PC-9 (cell line): ENCODE data around the gene TOPAZ1. TPM values are rescaled to one million over a fixed set of nuclear protein-coding genes. Genes with fewer than 3 reads are reported as not detected.
A peak's percentile ranks its signal among the peaks of the same experiment; 100 is the strongest.

Experiments used
- BruUV-seq: library from RNA; stranded (reverse); fragments of 400-500 nt; replicated peaks from 2 replicates; lab custom pipeline; 2021; lab: Mats Ljungman, UMichigan
- CTCF ChIA-PET: fragments of 300-600 bp; sonication (Branson Sonifier 250); formaldehyde crosslinking; loops from one replicate; lab custom pipeline; 2022; ENCODE audit warnings: antibody characterized with exemption; lab: Charles Lee
- POLR2A ChIA-PET: fragments of 300-600 bp; sonication (Branson Sonifier 250); formaldehyde crosslinking; loops from one replicate; lab custom pipeline; 2022; ENCODE audit warnings: antibody characterized with exemption; ENCODE audit not compliant: unreplicated experiment; lab: Charles Lee
- DNase-seq, 2 experiments: peaks; one replicate each; pipeline versions ENCODE4 v3.0.0 to v3.0.0-alpha.2; 2015 to 2022; ENCODE audit warnings: mixed read lengths in 1 of 2
- H2AFZ ChIP-seq: fragments of 200-600 bp; sonication (generic); 2 replicates; pipeline ENCODE4 v1.8.1; 2017; ENCODE audit warnings: antibody characterized with exemption
- H3F3A ChIP-seq: fragments of 200-600 bp; sonication (generic); 2 replicates; pipeline ENCODE4 v1.8.1; 2017; ENCODE audit warnings: antibody characterized with exemption, mild to moderate bottlenecking, low read depth; ENCODE audit not compliant: insufficient read depth
- H3K27ac ChIP-seq: fragments of 200-600 bp; sonication (generic); 2 replicates; pipeline ENCODE4 v1.6.1; 2016; ENCODE audit warnings: mixed run types
- H3K27me3 ChIP-seq: fragments of 200-600 bp; sonication (generic); 2 replicates; pipeline ENCODE4 v1.6.1; 2016; ENCODE audit warnings: low read depth, mixed run types; ENCODE audit not compliant: insufficient read depth
- H3K36me3 ChIP-seq: fragments of 200-600 bp; sonication (generic); 2 replicates; pipeline ENCODE4 v1.6.1; 2016; ENCODE audit warnings: low read depth, mixed run types
- H3K4me1 ChIP-seq: fragments of 200-600 bp; sonication (generic); replicated peaks from 2 replicates; pipeline ENCODE4 v1.6.1; 2016; ENCODE audit warnings: mixed run types; ENCODE audit not compliant: insufficient read depth
- H3K4me2 ChIP-seq: fragments of 200-600 bp; sonication (generic); 2 replicates; pipeline ENCODE4 v1.6.1; 2017; ENCODE audit warnings: mixed run types
- H3K4me3 ChIP-seq: fragments of 200-600 bp; sonication (generic); 2 replicates; pipeline ENCODE4 v1.6.1; 2016; ENCODE audit warnings: mixed run types
- H3K79me2 ChIP-seq: fragments of 200-600 bp; sonication (generic); 2 replicates; pipeline ENCODE4 v1.6.1; 2017; ENCODE audit warnings: low read depth, mixed run types
- H3K9me2 ChIP-seq: fragments of 200-600 bp; sonication (generic); 2 replicates; pipeline ENCODE4 v1.8.1; 2017; ENCODE audit warnings: mild to moderate bottlenecking; ENCODE audit not compliant: insufficient read depth
- H3K9me3 ChIP-seq: fragments of 200-600 bp; sonication (generic); 2 replicates; pipeline ENCODE4 v1.8.1; 2016; ENCODE audit warnings: low read depth; ENCODE audit not compliant: insufficient read depth
- H4K20me1 ChIP-seq: fragments of 200-600 bp; sonication (generic); 2 replicates; pipeline ENCODE4 v1.8.1; 2017; ENCODE audit not compliant: insufficient read depth
- EZH2 ChIP-seq: fragments of 200-600 bp; sonication (generic); IDR thresholded peaks from 2 replicates; pipeline ENCODE4 v1.8.0; 2017; ENCODE audit warnings: antibody characterized with exemption, low read depth
- intact Hi-C: fragments of 100-400 bp; cut with micrococcal nuclease; formaldehyde crosslinking; loops from one replicate; pipeline ENCODE4 v1.10.0; 2022; ENCODE audit not compliant: unreplicated experiment
- total RNA-seq: library from RNA; stranded (reverse); gene quantifications from 2 replicates; pipeline ENCODE4 v1.2.3, GENCODE V29; 2021
- TF ChIP-seq, protein P1 (sequence below): fragments of 200-600 bp; sonication (generic); conservative IDR thresholded peaks from 2 replicates; pipeline ENCODE4 v1.6.1; 2017; ENCODE audit warnings: mixed run types, antibody characterized with exemption, mild to moderate bottlenecking, moderate library complexity

TOPAZ1 gene
- total RNA-seq, 1 experiment from 2014 or later: not detected

DNA sequence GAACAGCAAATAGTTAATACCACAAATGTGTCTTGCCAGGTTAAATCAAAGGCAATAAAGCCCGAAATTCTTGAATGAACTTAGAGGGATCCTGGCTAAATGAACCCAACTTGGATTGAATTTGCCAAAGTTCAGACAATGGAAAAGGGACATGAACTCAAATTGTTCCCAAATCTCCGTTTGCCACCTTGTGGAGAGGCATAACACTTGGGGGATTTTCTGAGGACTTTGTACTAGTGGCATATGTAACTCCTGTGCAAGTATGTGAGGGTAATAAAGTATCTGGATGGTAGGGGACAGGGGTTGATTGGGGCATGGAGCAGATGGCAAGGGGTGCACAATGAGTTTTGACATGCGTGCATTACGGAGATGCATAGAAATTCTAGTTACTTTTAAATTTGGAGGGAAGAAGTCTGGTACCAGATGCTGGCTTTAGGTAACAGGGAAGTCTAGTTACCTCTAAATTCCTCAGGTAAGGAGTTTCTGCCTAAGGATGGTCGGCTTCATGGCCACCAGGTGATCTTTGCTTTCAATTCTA, 95.6 kb downstream of the TOPAZ1 start:
- Histone ChIP-seq H3K36me3 (no peaks in the 10 kb centered on the region), H2AFZ (peak overlapping the region; percentile 92), H3K27ac (peak overlapping the region; percentile 63; the same call in 1 of the 2 replicates), H3K9me2 (no peaks in the 10 kb centered on the region), H3F3A (no peaks in the 10 kb centered on the region), H3K4me1 (peaks cover 19% of the 10 kb centered on the region), H3K9me3 (no peaks in the 10 kb centered on the region), H3K4me3 (peak overlapping the region; percentile 69), H4K20me1 (no peaks in the 10 kb centered on the region), H3K27me3 (no peaks in the 10 kb centered on the region), H3K4me2 (peak overlapping the region; percentile 95), H3K79me2 (peaks cover 20% of the 10 kb centered on the region)
- peak in 1 of 2 experiments; percentile 12 for DNase-seq
- TF ChIP-seq EZH2: no peak
- TF ChIP-seq, protein P1, sequence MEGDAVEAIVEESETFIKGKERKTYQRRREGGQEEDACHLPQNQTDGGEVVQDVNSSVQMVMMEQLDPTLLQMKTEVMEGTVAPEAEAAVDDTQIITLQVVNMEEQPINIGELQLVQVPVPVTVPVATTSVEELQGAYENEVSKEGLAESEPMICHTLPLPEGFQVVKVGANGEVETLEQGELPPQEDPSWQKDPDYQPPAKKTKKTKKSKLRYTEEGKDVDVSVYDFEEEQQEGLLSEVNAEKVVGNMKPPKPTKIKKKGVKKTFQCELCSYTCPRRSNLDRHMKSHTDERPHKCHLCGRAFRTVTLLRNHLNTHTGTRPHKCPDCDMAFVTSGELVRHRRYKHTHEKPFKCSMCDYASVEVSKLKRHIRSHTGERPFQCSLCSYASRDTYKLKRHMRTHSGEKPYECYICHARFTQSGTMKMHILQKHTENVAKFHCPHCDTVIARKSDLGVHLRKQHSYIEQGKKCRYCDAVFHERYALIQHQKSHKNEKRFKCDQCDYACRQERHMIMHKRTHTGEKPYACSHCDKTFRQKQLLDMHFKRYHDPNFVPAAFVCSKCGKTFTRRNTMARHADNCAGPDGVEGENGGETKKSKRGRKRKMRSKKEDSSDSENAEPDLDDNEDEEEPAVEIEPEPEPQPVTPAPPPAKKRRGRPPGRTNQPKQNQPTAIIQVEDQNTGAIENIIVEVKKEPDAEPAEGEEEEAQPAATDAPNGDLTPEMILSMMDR: 0 out of 2 replicates have a peak, but pooled peaks have one; percentile 21
- ChIA-PET CTCF (no interaction called here), POLR2A (interaction anchor here (0.6 kb wide), 1 partner anchor 1175 kb away, joined by 3 read pairs; no protein-coding TSS in a partner anchor)
- TSS peak; percentile 81 for BruUV-seq
- intact Hi-C loops: loop anchor here (5.0 to 10.0 kb wide), 2 partner anchors 140 to 793 kb away; partner anchors contain the start of gene ZNF445

DNA sequence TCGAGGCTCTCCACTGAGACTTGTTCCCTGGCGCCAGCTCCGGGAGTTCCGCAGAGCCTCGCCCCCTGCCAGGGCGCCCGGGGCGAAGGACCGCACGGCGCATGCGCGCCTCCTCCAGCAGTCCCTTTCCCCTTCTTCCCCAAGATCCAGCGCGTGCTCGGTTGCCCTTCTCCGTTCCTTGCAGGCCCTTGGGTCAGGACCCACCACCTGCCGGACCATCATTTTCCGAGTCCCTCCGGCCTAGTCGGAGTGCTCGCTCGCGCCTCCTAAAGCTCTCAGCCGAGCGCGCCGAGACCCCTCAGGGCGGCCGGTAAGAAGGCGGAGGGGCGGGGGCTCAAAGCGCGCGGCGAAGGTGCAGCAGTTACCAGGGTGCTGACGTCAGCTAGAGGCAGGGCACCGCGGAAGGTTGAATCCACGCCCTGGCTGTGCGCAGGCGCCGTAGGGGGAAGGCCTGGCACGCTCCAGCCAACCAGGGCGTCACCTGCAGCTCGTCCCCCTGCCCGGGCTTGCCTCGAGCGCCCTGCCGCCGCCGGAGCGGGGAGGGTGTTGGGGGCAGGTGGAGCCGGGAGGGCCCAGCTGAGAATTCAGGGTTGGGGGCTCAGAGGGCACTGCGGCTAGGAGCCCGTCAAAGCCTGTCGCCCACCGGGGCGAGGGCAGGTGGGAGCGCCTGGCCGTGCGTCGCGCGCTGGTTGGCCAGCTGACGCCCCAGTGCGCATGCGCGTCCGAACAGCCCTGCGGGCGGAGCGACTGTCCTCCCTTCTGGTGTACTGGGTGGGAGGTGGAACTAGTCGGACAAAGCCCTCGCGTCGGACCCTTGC, 96.5 kb downstream of the TOPAZ1 start, which contains the start of gene TCAIM:
TCAIM (plus strand) TSS at position 757 of the 818 bp plus-strand sequence. CDS start 16,017 bp downstream, outside the sequence.
- no peaks in the 10 kb centered on the region for H3K9me2 ChIP-seq
- H3K27me3 ChIP-seq: no peaks in the 10 kb centered on the region
- peaks cover 20% of the 10 kb centered on the region for H3K79me2 ChIP-seq
- DNase-seq: peak; percentile 88 to 98
- intact Hi-C loops: loop anchor here (5.0 to 10.0 kb wide), 2 partner anchors 139 to 793 kb away; partner anchors contain the start of gene ZNF445
- peak within 1 kb of the TSS; percentile 63 for H3K27ac ChIP-seq
- peaks cover 19% of the 10 kb centered on the region for H3K4me1 ChIP-seq
- no peaks in the 10 kb centered on the region for H3K9me3 ChIP-seq
- peak within 1 kb of the TSS; percentile 92 for H2AFZ ChIP-seq
- H4K20me1 ChIP-seq: no peaks in the 10 kb centered on the region
- no peaks in the 10 kb centered on the region for H3F3A ChIP-seq
- BruUV-seq: no TSS peak
- H3K4me3 ChIP-seq: peak within 1 kb of the TSS; percentile 69
- H3K36me3 ChIP-seq: no peaks in the 10 kb centered on the region
- no peak for TF ChIP-seq EZH2
- TF ChIP-seq, protein P1: no peak
- H3K4me2 ChIP-seq: peak within 1 kb of the TSS; percentile 95
- CTCF ChIA-PET: no interaction called here
- POLR2A ChIA-PET: interaction anchor here (0.5 to 0.7 kb wide), 8 partner anchors 123 to 1339 kb away, joined by 3 to 14 read pairs (median 4); no protein-coding TSS in a partner anchor

DNA sequence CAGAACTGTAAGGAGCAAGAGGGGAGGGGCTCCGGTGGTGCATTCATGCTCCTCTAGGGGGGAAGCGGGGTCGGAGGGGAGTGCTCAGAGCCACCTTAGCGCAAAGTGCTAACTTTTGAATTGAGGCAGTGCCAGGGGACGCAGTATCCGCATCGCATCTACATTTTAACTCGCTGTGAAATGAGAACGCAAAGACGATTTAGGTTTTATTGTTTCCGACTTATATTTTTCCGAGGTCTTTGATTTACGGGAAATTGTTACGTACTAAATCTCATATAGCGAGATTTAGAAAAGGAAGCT, 97.1 kb downstream of the TOPAZ1 start:
- Histone ChIP-seq H3K4me1 (peaks cover 19% of the 10 kb centered on the region), H3K27ac (peak overlapping the region; percentile 63), H3K36me3 (no peaks in the 10 kb centered on the region), H4K20me1 (no peaks in the 10 kb centered on the region), H3K79me2 (peaks cover 20% of the 10 kb centered on the region), H3K4me2 (peak overlapping the region; percentile 95), H2AFZ (peak overlapping the region; percentile 92), H3K4me3 (peak overlapping the region; percentile 69), H3K9me2 (no peaks in the 10 kb centered on the region), H3F3A (no peaks in the 10 kb centered on the region), H3K9me3 (no peaks in the 10 kb centered on the region), H3K27me3 (no peaks in the 10 kb centered on the region)
- intact Hi-C loops: loop anchor here (5.0 to 10.0 kb wide), 2 partner anchors 139 to 794 kb away; partner anchors contain the start of gene ZNF445
- DNase-seq: no peak
- no TSS peak for BruUV-seq
- POLR2A ChIA-PET: interaction anchor here (0.6 to 0.7 kb wide), 4 partner anchors 123 to 1167 kb away, joined by 3 to 4 read pairs (median 3); no protein-coding TSS in a partner anchor
- TF ChIP-seq, protein P1: no peak
- no peak for TF ChIP-seq EZH2
- CTCF ChIA-PET: no interaction called here
